Rectal smooth muscle tissue (tissue), 1 donor: Measurements from ENCODE around the gene SHLD1.
"Not testable (repeated sequence)": the region's sequence is repeated elsewhere in the genome, so short reads cannot be mapped to it uniquely, and the experiment has no call there.

ENCODE experiments used
- H3K27ac ChIP-seq: one replicate; pipeline ENCODE4 v1.7.0; 2013; ENCODE audit warnings: low read depth, low read length, inconsistent platforms
- H3K27me3 ChIP-seq: one replicate; pipeline ENCODE4 v1.7.0; 2013; ENCODE audit warnings: low read length; ENCODE audit not compliant: control insufficient read depth, insufficient read depth
- H3K36me3 ChIP-seq: one replicate; pipeline ENCODE4 v1.7.0; 2013; ENCODE audit warnings: low read length; ENCODE audit not compliant: control insufficient read depth, insufficient read depth
- H3K4me1 ChIP-seq: one replicate; pipeline ENCODE4 v1.7.0; 2013; ENCODE audit warnings: low read length; ENCODE audit not compliant: control insufficient read depth, insufficient read depth
- H3K4me3 ChIP-seq: one replicate; pipeline ENCODE4 v1.7.0; 2013; ENCODE audit warnings: low read length
- H3K9ac ChIP-seq: one replicate; pipeline ENCODE4 v1.7.0; 2013; ENCODE audit warnings: low read length

SHLD1 gene

GRCh38 chr20:5788385-5788895, 38.2 kb downstream of the SHLD1 start:
- no peak overlapping the region for H3K4me3 ChIP-seq
- no peak overlapping the region for H3K27ac ChIP-seq
- no peaks in the 10 kb centered on the region for H3K27me3 ChIP-seq
- H3K9ac ChIP-seq = no peak overlapping the region
- H3K4me1 ChIP-seq = no peaks in the 10 kb centered on the region
- H3K36me3 ChIP-seq = peaks cover 3% of the 10 kb centered on the region

DNA sequence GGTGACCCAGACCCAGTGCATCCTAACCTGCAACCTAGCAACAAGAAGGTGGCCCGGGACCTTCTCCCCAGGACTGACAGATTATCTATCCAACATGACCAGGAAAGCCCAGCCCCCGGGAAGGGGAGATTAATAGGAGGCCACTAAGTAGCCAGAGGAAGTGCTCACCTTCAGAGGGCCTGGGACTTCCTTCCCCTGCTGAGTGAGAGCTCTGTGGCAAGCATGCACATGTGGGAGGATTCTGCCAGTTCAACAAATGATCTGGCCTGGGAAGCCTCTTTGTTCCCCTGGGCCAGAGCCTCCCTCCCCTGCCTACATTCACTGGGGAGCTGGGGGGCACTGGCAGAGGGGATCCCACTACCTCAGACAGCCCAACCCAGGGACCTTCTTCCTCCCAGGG, 39.6 kb downstream of the SHLD1 start:
- no peaks in the 10 kb centered on the region for H3K27me3 ChIP-seq
- H3K27ac ChIP-seq = no peak overlapping the region
- no peak overlapping the region for H3K9ac ChIP-seq
- H3K36me3 ChIP-seq = peaks cover 3% of the 10 kb centered on the region
- H3K4me3 ChIP-seq = no peak overlapping the region
- no peaks in the 10 kb centered on the region for H3K4me1 ChIP-seq

DNA sequence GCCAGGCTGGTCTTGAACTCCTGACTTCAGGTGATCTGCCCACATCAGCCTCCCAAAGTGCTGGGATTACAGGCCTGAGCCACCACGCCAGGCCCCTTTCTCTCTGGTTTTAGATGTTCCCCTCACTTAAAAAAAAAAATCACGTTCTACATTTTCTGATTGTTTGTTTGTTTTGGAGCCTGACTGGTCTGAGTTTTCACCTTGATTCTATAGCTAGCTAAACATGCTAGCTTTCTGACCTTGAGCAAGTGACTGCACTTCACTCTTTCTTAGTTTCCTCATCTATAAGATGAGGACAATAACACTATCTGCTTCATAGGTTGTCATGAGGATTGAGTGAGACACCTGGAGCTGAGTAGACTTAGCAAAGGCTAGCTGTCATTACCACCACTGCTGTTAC, 43.7 kb downstream of the SHLD1 start:
- Histone ChIP-seq H3K36me3 (peaks cover 3% of the 10 kb centered on the region), H3K4me3 (no peak overlapping the region), H3K9ac (no peak overlapping the region), H3K4me1 (no peaks in the 10 kb centered on the region), H3K27ac (no peak overlapping the region), H3K27me3 (no peaks in the 10 kb centered on the region)

- H3K27me3 ChIP-seq = no peaks in the 10 kb centered on the region
- H3K27ac ChIP-seq = no peak overlapping the region
- H3K4me1 ChIP-seq = no peaks in the 10 kb centered on the region
- no peak overlapping the region for H3K9ac ChIP-seq
- H3K36me3 ChIP-seq = peaks cover 2% of the 10 kb centered on the region
- no peak overlapping the region for H3K4me3 ChIP-seq
These were observed 46.3 kb downstream of the SHLD1 start for GRCh38 chr20:5796331-5797040.

DNA sequence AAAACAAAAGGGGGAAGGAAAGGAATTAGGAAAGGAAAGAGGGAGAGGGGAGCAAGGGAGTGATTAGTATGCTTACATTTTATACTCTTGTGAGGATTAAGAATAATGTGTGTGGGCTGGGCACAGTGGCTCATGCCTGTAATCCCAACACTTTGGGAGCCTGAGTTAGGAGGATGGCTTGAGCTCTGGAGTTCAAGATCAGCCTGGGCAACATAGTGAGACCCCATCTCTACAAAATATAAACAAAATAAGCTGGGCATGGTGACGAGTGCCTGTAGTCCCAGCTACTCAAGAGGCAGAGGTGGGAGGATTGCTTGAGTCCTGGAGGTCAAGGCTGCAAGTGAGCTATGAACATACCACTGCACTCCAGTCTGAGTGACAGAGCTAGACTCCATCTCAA, 47.0 kb downstream of the SHLD1 start:
- Histone ChIP-seq H3K9ac (no peak overlapping the region), H3K27me3 (no peaks in the 10 kb centered on the region), H3K4me1 (no peaks in the 10 kb centered on the region), H3K4me3 (no peak overlapping the region), H3K36me3 (peaks cover 2% of the 10 kb centered on the region), H3K27ac (no peak overlapping the region)

DNA sequence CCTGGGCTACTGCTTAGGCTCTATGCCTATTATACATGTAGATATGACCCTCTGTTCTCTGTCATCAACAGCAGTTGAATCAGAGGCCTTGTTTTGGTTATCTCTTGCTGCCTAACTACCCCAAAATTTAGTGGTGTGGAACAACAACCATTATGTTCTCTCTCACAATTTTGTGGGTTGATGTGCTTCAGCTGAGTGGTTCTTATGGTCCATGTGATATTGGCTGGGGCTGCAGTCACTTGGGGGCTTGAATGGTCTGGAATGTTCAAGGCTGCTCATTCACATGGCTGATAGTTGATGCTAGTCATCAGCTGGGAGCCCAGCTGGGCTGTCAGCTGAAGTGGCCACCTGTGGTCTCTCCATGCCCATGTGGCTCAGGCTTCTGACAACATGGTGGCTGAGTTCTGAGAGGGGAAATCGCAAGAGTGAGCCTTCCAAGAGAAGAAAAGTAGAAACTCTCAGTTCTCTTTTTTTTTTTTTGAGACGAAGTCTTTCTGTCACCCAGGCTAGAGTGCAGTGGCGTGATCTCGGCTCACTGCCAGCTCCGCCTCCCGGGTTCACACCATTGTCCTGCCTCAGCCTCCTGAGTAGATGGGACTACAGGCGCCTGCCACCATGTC, 47.8 kb downstream of the SHLD1 start:
- Histone ChIP-seq H3K27ac (no peak overlapping the region), H3K4me3 (no peak overlapping the region), H3K9ac (no peak overlapping the region), H3K36me3 (peaks cover 2% of the 10 kb centered on the region), H3K27me3 (no peaks in the 10 kb centered on the region), H3K4me1 (no peaks in the 10 kb centered on the region)

GRCh38 chr20:5803754-5804303, 53.6 kb downstream of the SHLD1 start:
- not testable (repeated sequence) for H3K27me3 ChIP-seq, H3K9ac ChIP-seq, H3K27ac ChIP-seq, H3K36me3 ChIP-seq, H3K4me1 ChIP-seq, H3K4me3 ChIP-seq

DNA sequence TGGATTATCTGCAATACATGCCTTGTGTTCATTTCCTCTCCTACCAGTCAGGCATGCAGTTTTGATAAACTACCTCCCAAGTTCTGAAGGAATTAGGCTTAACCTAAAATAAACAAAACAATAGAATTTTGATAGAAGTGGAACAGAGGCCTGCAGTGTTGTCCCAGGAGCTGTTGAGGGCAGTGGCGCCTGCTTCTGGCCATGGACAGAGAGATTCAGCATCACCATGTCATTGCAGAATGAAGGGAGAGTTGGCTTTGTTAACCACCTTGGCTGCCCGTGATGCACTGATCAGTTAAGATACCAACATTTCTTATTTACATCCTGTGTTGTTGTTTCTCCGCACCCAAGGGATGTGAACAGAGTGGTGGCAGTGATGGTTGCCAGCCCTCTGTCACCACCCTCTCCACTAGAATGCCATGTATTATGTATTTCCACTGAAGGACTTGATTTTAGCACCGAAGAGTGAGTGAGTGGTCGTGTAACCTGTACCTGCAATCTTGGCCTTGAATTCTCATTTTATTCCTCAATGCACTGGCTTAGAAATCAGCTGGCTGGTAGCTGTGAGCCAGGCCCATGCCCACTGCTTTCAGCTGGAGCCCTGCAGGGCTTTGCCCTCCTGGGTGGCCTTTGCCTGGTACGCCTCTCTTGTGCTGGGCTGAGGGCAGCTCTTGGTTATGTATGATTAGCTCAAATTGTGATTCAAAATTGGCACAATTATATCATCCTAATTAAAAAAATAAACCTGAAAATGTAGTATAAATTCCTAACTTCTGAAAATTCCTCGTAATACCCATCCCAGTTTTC, 56.5 kb downstream of the SHLD1 start:
- Histone ChIP-seq H3K36me3 (no peaks in the 10 kb centered on the region), H3K27ac (no peak overlapping the region), H3K4me3 (no peak overlapping the region)

GRCh38 chr20:5807431-5807830, 57.2 kb downstream of the SHLD1 start:
- no peak overlapping the region for H3K9ac ChIP-seq
- H3K4me1 ChIP-seq = no peaks in the 10 kb centered on the region
- no peak overlapping the region for H3K27ac ChIP-seq
- H3K36me3 ChIP-seq = no peaks in the 10 kb centered on the region
- no peak overlapping the region for H3K4me3 ChIP-seq
- H3K27me3 ChIP-seq = no peaks in the 10 kb centered on the region

More for the DNA sequence above, 56.5 kb downstream of the SHLD1 start:
- no peak overlapping the region for H3K9ac ChIP-seq
- H3K4me1 ChIP-seq = no peaks in the 10 kb centered on the region
- no peaks in the 10 kb centered on the region for H3K27me3 ChIP-seq

- Histone ChIP-seq H3K4me1 (no peaks in the 10 kb centered on the region), H3K27me3 (no peaks in the 10 kb centered on the region), H3K4me3 (no peak overlapping the region), H3K27ac (no peak overlapping the region), H3K36me3 (no peaks in the 10 kb centered on the region), H3K9ac (no peak overlapping the region)
These were observed 58.7 kb downstream of the SHLD1 start for GRCh38 chr20:5808901-5809300.

GRCh38 chr20:5809495-5809894, 59.3 kb downstream of the SHLD1 start:
- Histone ChIP-seq H3K36me3 (no peaks in the 10 kb centered on the region), H3K4me1 (no peaks in the 10 kb centered on the region), H3K27ac (no peak overlapping the region), H3K9ac (no peak overlapping the region), H3K27me3 (no peaks in the 10 kb centered on the region), H3K4me3 (no peak overlapping the region)

DNA sequence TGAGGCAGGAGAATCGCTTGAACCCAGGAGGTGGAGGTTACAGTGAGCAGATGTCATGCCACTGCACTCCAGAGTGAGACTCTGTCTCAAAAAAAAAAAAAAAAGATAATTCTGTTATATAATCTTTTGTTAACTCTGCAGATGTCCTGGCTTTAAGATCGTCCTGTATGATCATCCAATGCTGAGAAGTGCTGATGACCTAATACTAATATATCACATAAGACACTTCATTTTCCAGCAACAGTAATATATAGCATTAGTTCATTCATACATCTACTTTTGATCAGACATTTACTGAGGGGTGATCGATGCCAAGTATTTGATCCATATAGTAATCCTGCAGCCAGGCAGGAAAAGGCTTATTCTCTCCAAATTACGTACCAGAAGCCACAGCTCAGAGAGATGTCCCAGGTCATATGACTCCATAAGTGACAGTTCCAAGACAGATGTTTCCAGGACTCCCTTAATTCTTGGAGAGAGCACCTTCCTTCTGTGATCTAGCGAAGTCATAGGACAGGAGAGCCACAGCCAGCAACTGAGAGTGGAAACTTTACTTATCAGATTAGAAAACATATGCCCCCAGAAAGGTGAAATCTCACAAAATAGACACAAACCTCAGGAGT, 60.7 kb downstream of the SHLD1 start:
- H3K4me1 ChIP-seq = no peaks in the 10 kb centered on the region
- no peak overlapping the region for H3K4me3 ChIP-seq
- H3K27ac ChIP-seq = no peak overlapping the region
- H3K36me3 ChIP-seq = no peaks in the 10 kb centered on the region
- no peaks in the 10 kb centered on the region for H3K27me3 ChIP-seq
- no peak overlapping the region for H3K9ac ChIP-seq
